ENCODE measurements around the gene SLIT3. TPM values are rescaled to one million over a fixed set of nuclear protein-coding genes. Genes with fewer than 3 reads are reported as not detected.

SLIT3 gene
- total and polyA plus RNA-seq, 9 of the 15 experiments (the other 6 are each of a cell fraction or from before 2014, with no cell fraction given): 0.01 to 0.04 TPM; not detected in 7

DNA sequence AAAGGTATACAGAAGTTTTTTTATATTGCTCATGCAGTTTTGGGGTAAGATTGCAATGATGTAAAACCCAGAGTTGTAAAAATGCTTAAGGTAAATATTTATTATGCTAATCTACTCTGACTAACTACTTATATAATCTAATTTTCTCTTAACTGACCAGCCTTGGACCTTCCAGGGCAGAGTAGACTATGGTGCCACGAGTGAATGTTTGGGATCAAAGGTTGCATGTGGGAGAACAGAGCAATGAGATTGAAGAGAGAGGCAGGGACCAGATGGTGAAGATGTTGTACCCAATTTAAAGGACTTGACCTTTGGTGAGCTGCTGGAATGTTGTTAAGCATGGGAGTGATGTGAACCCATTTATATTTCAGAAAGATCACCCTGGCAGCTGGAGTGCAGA, 686.9 kb downstream of the SLIT3 start:
- no TSS peak for BruUV-seq (replicated peaks)
- ATAC-seq: no peak
- Histone ChIP-seq H3K4me3 (no peak overlapping the region), H3K27me3 (ENCODE audit: control insufficient read depth in 2 of 2, insufficient read depth in 2 of 2, low read length in 2 of 2) (peaks cover 17 to 28% of the 10 kb centered on the region in 2 experiments), H2AFZ (ENCODE audit: low read depth, low read length) (no peak overlapping the region), H4K20me1 (replicated peaks; ENCODE audit: control insufficient read depth, insufficient read depth, low read length) (no peaks in the 10 kb centered on the region), H3K27ac (ENCODE audit: extremely low read depth, low read depth, low read length) (no peak overlapping the region), H3K9ac (ENCODE audit: insufficient read depth in 1 of 2, low read depth in 2 of 2, low read length in 2 of 2) (no peak overlapping the region), H3K4me1 (replicated peaks in 1 of 2; ENCODE audit: control insufficient read depth in 2 of 2, insufficient read depth in 2 of 2, low read length in 2 of 2) (no peaks in the 10 kb centered on the region), H3K9me3 (replicated peaks; ENCODE audit: control insufficient read depth, insufficient read depth, low read depth, low read length) (no peaks in the 10 kb centered on the region), H3K9me1 (ENCODE audit: control insufficient read depth, insufficient read depth, low read length) (no peaks in the 10 kb centered on the region), H3K36me3 (ENCODE audit: control insufficient read depth, insufficient read depth, low read length) (no peaks in the 10 kb centered on the region), H3K4me2 (ENCODE audit: insufficient read depth, low read length) (no peak overlapping the region), H3K79me2 (ENCODE audit: control insufficient read depth, insufficient read depth, low read length) (no peaks in the 10 kb centered on the region)
- in situ Hi-C loops (cut with MboI) (no loop called here), intact Hi-C loops (cut with micrococcal nuclease) (no loop called here)
- 0% methylated on average over 1 of the region's 1 CpG for WGBS (ENCODE audit: insufficient coverage, low coverage, missing lambda C conversion rate)
- no peak for DNase-seq (ENCODE audit: extremely low read depth in 1 of 4, low spot score in 3 of 4)
- TF ChIP-seq HNRNPUL1 (IDR thresholded peaks at IDR 0.05; ENCODE audit: low read length) (no peak), NFIC (IDR thresholded peaks at IDR 0.05) (no peak), ZBED1 (IDR thresholded peaks at IDR 0.05) (no peak), CHCHD3 (CRISPR knock-in tag; IDR thresholded peaks at IDR 0.05) (no peak), LARP7 (IDR thresholded peaks at IDR 0.05) (no peak), BHLHE40 (IDR thresholded peaks at IDR 0.05; ENCODE audit: low read length) (no peak), YBX1 (IDR thresholded peaks at IDR 0.05) (no peak), NBN (IDR thresholded peaks at IDR 0.05; ENCODE audit: low read depth) (no peak), SLC30A9 (CRISPR knock-in tag; IDR thresholded peaks at IDR 0.05) (no peak), TRIM24 (IDR thresholded peaks at IDR 0.05) (no peak), CREM (IDR thresholded peaks at IDR 0.05; ENCODE audit: low read depth) (no peak)
- TF ChIP-seq, protein P1, sequence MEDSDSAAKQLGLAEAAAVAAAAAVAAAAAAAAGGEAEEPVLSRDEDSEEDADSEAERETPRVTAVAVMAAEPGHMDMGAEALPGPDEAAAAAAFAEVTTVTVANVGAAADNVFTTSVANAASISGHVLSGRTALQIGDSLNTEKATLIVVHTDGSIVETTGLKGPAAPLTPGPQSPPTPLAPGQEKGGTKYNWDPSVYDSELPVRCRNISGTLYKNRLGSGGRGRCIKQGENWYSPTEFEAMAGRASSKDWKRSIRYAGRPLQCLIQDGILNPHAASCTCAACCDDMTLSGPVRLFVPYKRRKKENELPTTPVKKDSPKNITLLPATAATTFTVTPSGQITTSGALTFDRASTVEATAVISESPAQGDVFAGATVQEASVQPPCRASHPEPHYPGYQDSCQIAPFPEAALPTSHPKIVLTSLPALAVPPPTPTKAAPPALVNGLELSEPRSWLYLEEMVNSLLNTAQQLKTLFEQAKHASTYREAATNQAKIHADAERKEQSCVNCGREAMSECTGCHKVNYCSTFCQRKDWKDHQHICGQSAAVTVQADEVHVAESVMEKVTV (CRISPR knock-in tag; IDR thresholded peaks at IDR 0.05): no peak
- TF ChIP-seq, protein P2, sequence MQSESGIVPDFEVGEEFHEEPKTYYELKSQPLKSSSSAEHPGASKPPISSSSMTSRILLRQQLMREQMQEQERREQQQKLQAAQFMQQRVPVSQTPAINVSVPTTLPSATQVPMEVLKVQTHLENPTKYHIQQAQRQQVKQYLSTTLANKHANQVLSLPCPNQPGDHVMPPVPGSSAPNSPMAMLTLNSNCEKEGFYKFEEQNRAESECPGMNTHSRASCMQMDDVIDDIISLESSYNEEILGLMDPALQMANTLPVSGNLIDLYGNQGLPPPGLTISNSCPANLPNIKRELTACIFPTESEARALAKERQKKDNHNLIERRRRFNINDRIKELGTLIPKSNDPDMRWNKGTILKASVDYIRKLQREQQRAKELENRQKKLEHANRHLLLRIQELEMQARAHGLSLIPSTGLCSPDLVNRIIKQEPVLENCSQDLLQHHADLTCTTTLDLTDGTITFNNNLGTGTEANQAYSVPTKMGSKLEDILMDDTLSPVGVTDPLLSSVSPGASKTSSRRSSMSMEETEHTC (IDR thresholded peaks at IDR 0.05): no peak
- TF ChIP-seq, protein P3, sequence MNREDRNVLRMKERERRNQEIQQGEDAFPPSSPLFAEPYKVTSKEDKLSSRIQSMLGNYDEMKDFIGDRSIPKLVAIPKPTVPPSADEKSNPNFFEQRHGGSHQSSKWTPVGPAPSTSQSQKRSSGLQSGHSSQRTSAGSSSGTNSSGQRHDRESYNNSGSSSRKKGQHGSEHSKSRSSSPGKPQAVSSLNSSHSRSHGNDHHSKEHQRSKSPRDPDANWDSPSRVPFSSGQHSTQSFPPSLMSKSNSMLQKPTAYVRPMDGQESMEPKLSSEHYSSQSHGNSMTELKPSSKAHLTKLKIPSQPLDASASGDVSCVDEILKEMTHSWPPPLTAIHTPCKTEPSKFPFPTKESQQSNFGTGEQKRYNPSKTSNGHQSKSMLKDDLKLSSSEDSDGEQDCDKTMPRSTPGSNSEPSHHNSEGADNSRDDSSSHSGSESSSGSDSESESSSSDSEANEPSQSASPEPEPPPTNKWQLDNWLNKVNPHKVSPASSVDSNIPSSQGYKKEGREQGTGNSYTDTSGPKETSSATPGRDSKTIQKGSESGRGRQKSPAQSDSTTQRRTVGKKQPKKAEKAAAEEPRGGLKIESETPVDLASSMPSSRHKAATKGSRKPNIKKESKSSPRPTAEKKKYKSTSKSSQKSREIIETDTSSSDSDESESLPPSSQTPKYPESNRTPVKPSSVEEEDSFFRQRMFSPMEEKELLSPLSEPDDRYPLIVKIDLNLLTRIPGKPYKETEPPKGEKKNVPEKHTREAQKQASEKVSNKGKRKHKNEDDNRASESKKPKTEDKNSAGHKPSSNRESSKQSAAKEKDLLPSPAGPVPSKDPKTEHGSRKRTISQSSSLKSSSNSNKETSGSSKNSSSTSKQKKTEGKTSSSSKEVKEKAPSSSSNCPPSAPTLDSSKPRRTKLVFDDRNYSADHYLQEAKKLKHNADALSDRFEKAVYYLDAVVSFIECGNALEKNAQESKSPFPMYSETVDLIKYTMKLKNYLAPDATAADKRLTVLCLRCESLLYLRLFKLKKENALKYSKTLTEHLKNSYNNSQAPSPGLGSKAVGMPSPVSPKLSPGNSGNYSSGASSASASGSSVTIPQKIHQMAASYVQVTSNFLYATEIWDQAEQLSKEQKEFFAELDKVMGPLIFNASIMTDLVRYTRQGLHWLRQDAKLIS (CRISPR knock-in tag; IDR thresholded peaks at IDR 0.05): no peak
- ChIA-PET CTCF (ENCODE audit: low intra/inter-chr PET ratio) (no interaction called here), POLR2A (no interaction called here)
- FAIRE-seq: no peak
